NCI-H2196 treated with DMSO at 0.1 percent for 48 hours (cell line): ENCODE measurements around the gene SSBP4.

ENCODE experiments used
- DNase-seq: peaks from one replicate; lab custom pipeline; 2025; ENCODE audit not compliant: unreplicated experiment; lab: John Stamatoyannopoulos, UW

Gene SSBP4

DNA sequence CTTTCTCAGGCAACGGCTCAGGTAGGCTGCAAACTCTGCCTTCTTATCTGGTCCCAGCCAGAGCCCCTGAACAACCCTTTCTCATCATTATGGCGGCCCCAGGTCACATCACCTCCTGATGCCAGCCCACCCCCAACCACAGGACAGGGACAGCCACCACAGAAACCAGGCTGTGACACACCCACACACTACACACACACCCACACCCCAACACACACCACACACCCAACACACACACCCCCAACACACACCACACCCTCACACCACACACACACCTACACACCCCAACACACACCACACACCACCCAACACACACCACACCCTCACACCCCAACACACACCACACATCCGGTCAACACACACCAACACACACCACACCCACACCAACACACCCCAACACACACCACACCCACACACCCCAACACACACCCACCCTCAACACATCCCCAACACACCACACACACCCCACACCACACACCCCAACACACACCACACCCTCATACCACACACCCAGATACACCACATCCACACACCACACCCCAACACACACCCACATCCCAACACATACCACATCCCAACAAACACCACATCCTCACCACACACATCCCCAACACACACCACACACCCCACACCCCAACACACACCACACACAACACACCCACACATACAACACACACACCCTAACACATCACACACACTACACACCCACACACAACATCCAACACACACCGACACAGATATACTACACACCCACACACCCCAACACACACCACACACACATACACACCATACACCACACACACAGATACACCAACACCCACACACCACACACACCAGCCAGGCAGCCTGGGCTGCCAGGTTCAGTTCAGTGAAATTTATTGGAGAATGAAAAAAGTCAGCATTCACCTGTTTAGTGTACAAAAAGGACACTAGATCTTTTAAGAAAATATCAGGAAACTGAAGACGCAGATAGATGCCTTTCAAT, 22.9 kb downstream of the SSBP4 start:
- DNase-seq: no peak

DNA sequence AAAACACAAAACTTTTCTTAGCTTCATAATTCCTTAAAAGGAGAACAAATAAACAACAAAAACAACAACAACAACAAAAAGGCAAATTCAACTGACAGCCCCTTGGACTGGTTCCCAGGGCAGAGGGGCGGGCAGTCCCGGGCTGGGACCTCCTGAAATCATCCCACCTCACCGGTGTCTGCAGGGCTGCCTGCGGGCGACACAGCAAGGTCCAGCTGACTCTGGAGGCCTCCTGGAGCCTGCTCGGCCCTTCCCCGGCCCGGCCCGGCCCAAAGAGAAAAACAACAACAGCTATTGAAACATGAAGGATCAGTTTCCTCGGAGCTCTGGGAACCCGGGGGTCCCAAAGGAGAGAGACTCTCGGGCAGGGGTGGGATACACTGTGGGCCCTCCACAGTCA, 23.7 kb downstream of the SSBP4 start:
- DNase-seq: no peak

DNA sequence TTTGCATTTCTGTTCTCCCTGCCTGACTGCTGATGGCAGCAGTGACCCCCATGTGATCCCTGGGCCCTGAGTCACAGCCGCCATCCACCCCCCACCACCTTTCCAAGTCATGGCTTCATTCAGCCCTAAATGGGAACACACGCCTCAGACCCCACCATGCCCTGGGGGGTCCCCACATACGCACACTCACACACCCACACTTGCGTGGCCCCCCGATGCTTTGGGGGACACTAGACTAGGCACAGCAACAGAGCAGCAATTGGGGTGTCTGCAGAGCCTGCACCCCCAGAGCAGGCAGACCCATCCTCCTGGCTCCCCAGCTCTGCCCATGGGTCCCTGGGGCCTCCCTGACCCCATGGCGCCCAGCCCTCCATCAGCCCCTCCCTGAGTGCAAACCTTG, 24.2 kb downstream of the SSBP4 start:
- no peak for DNase-seq

DNA sequence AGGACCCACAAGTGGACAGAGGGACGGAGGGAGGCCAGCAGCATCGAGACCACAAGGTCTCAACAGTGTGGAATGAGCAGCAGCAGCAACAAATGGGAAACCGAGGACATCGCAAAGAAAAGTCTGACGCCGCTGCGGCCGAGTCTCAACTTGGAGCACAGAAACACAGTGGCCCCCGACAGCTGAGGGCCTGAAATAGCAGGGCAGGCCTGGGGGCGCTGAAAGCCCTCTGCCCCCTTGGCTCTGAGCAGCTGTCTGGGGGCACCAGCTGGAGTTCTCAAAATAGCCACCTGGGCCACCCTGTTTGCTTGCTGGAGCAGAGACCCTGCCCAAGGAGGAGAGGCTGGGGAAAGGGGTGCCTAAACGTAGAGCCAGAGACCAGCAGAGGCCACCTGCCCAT, 24.6 kb downstream of the SSBP4 start:
- DNase-seq: no peak

DNA sequence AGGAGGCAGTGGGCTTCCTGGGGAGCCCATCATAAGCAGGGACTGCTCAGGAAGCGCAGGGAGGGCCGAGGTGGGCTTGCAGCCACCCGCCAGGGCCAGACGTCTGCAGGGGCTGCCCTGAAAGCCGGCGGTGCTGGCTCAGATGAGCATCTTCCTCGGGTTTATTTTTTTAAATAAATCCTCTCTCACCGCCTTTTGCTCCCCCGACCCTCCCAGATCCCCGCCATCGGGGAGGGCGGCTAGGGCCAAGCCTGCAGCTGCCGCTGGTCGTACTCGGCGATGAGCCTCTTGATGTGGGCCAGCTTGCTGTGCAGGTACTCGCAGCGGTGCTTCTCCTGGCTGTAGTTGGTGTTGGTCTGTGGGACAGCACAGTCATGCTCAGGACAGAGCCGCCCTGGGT, 25.3 kb downstream of the SSBP4 start:
- DNase-seq: no peak

DNA sequence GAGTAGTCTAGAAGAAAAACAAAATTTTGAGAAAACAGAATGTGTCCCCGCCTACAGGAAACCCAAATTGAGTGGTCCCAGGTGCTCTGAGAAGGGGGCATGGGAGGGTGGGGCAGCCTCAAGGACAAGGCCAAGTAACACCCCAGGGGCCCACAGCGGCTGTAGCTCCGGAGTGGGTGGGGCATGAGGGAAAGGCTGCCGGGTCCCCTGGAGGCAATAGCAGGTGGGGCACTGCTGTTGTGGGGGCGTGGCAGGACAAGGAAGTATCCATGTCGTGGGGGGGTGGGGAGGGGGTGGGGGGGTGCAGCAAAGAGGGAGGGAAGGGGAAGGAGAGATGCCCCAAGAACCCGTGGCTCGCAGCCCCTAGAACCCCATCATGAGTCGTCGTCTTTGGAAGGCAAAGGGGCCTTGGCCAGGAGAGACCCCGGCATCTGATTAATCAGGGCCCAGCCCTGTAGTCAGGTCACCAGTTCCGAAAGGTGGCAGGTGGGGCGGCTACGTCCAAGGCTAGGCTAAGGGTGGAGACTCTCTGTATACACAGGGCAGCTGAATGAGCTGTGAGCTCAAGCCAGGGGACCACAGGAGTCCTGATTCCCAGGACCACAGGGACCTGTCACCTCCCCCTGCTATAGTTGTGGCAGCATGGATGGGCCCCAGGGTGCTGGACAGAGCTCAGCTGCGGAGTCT, 26.2 kb downstream of the SSBP4 start:
- no peak for DNase-seq

DNA sequence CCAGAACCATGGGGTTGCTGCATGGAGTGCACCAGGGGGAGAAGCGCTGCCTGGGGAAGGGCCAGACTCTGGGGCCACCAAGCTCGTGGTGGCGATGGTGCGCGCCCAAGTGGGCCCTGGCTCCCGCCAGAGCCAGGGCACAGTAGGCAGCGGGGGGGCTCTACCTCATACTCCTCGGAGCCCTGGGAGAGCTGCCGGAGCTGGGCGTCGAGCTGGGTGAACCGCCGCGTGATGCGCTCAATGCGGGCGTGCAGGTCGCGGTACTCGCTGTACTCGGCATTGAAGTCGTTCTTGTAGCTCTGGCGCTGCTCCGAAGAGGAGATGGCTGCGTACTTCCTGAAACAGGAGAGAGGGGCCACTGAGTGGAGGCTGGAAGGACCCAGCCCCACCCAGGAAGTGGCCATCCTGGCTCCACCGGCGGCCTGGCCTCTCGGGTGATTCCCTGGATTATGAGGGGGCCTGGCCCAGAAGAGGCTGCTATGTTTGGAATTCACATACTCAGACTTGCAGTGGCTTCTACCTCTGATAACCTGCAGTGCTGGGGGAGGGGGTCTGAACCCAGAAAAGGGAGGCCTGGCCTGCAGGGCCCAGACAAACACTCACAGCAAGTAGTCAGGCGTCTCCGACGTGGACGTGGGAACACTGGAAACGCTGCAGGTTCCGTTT, 27.1 kb downstream of the SSBP4 start:
- no peak for DNase-seq

- no peak for DNase-seq
These were observed 27.7 kb downstream of the SSBP4 start for GRCh38 chr19:18446811-18447359.

- DNase-seq: no peak
These were observed 30.4 kb downstream of the SSBP4 start for GRCh38 chr19:18449552-18449951.

GRCh38 chr19:18450021-18450930, 31.1 kb downstream of the SSBP4 start:
- DNase-seq: no peak

GRCh38 chr19:18450931-18451836, 32.0 kb downstream of the SSBP4 start:
- DNase-seq: peak; percentile 32

DNA sequence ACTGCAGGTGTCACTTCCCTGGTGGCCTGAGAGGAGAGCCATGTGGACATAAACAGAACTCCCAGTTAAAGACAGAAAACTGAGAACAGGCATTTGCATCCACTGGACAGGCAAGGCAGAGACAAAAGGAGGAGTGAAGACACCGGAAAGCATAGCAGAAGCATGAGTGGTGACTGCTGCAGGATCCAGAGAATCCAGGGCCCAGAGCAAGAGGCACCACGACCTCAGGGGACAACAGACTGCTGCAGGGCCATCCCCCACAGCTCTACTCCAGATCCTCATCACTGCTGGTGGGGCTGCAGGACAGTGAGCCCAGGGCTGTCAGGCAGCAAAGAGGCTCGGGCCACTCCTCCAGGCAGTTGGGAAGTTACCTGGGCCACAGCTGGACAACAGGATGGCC, 33.2 kb downstream of the SSBP4 start:
- no peak for DNase-seq

DNA sequence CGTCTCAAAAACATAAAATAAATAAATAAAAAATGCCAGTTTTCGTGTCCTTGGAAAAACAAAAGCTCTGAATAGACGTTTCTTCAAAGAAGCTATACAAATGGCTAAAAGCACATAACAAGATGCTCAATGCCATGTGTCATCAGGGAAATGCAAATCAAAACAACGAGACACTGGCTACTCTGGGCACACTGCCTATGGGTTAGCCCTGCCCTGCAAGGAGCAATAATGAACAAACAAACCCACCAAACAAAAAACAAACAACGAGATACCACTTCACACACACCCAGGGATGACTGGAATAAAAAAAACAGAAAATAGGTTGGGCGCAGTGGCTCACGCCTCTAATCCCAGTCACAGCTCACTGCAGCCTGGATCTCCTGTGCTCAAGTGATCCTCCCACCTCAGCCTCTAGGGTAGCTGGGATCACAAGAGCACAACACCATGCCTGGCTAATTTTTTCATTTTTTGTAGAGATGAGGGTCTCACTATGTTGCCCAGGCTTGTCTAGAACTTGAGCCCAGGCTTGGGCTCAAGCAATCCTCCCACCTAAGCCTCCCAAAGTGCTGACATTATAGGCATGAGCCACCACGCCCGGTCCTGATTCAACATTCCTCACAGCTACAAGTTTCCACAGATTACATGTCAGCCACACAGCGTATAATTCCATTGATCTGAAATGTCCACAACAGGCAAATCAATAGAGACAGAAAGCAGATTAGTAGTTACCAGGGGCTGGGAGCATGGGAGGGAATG, 34.2 kb downstream of the SSBP4 start:
- DNase-seq: no peak

DNA sequence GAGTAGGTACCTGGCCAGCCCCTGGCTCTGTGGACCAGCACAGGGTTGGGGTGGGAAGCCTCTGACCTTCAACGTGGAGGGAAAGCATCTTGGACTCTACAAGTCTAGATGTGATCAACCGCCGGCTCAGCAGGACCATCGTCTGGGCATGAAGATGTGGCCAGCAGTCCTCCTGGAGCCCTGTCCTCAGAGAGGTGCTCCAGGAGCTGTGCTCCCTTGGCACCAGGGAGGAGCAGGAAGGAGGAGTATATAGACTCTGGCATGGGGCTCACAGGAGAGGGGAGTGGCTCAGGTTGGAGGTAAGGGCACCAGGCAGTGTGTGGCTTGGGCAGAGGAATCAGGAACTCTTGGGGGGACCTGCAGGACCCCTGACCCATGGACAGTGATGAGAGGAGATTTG, 37.1 kb downstream of the SSBP4 start:
- DNase-seq: no peak

DNA sequence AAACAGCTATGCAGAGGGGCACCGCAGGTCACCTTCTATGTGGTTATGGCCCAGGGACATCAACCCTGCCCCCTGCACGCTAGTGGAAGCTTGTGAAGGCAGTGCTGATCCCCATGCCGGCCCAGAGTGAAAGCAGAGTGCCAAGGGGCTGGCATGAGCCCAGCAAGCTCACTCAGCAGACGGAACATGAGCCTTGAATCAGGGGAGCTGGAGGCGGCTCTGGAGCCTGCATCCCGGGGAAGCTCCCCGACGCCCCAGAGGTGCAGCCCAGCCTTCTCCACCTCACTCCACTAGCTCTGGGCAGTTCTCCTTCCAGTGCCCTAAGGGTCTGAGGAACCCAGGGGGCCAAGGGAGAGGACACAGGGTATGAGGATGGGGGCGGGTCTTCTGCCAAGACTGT, 37.8 kb downstream of the SSBP4 start:
- DNase-seq: no peak

- no peak for DNase-seq
These were observed 38.5 kb downstream of the SSBP4 start for GRCh38 chr19:18457483-18458331.

DNA sequence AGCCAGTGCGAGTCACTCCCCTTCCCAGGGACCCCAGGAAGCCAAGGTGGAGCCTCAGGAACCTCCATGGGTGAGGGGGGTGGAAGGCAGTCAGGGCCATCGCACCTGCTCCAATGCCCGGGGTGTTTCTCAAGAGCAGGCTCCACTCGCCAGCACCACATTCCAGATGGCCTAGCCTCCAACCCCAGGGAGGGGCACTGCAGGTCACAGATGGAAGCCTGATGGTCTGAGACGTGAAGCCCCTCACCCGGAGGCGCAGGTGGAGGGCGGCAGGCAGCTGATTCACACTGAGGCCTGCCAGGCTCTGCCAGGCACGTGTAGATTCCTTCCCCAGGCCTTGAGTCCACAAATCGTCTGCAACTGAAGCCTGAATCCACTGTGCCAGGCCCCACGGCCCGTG, 41.7 kb downstream of the SSBP4 start:
- DNase-seq: no peak

DNA sequence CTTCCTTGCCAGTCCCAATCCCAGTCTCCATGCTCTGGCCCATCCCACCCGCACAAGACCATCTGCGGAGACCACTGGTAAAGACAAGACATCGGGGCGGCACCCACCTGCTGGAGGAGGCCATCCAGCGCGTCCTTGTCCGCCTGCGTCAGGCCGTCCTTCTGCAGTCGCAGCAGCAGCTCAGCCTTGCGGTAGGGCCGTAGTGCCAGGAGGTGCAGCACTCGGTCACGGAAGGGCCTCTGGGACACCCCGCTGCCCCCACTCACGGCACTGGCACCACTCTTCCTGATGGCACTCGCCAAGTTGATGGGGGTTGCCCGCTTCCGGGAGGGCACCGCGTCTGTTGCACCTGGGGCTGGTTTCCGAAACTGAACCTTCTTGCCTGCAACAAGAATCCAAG, 42.3 kb downstream of the SSBP4 start:
- DNase-seq: no peak
